ENCODE results near the gene FBLL1. TPM values are rescaled to one million over a fixed set of nuclear protein-coding genes. Genes with fewer than 3 reads are reported as not detected.
"Not testable (repeated sequence)": the region's sequence is repeated elsewhere in the genome, so short reads cannot be mapped to it uniquely, and the experiment has no call there.

FBLL1 gene
- total RNA-seq, 2 experiments from 2014 or later: 0.21 TPM; not detected in 1

DNA sequence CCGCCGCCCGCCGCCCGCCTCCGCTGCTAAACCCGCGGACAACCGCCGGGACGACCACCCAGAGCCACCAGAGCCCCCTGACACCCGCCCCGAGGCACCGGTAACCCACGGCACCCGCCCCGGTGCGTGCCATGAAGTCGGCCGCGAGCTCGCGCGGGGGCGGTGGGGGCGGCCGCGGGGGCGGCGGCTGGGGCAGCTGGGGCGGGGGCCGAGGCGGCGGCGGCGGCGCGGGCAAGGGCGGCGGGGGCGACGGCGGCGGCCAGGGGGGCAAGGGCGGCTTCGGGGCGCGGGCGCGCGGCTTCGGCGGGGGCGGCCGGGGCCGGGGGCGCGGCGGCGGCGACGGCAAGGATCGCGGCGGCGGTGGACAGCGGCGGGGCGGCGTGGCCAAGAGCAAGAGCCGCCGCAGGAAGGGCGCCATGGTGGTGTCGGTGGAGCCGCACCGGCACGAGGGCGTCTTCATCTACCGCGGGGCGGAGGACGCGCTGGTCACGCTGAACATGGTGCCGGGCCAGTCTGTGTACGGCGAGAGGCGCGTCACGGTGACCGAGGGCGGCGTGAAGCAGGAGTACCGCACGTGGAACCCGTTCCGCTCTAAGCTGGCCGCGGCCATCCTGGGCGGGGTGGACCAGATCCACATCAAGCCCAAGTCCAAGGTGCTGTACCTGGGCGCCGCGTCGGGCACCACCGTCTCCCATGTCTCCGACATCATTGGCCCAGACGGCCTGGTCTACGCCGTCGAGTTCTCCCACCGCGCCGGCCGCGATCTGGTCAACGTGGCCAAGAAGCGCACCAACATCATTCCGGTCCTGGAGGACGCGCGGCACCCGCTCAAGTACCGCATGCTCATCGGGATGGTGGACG, 499 bp downstream of the FBLL1 start:
- intact Hi-C loops (cut with micrococcal nuclease): loop anchor here (2.0 kb wide), 1 partner anchor 49 kb away; the partner anchor contains the start of gene PANK3
- Mint-ChIP-seq H3K27ac (no peak overlapping the region), H3K9me3 (no peaks in the 10 kb centered on the region), H3K4me1 (ENCODE audit: low read depth) (peaks cover 12% of the 10 kb centered on the region), H3K4me3 (peak overlapping the region; percentile 57), H3K36me3 (ENCODE audit: low read depth) (peaks cover 9% of the 10 kb centered on the region), H3K27me3 (ENCODE audit: low read depth) (peaks cover 42% of the 10 kb centered on the region)
- CTCF ChIA-PET: no interaction called here
- no peak for DNase-seq

DNA sequence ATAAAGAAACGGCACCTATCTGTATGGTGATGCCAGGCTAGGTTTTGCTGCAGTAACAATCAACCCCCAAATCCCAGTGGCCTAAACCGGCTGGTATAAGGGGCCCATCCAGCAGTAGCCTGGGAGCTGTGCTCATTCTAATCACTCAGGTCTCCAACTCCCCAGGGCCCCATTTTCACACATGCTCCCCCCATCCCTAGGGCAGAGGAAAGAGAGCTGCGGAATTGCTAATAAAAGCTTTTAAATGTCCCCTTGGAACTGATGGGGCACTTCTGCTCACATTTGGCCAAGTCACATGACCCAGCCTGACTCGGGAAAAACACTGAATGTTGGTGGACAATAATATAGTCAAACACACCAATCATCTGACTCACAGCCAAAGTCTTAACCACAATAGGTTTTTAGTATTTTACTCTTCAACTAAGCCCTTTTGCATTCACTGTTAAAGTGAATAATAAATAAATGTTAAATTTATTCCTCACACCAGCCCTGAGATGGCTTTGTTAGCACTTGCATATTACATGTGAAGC, 1.6 kb downstream of the FBLL1 start:
- Mint-ChIP-seq H3K4me3 (peak overlapping the region; percentile 31), H3K27me3 (ENCODE audit: low read depth) (peaks cover 43% of the 10 kb centered on the region), H3K4me1 (ENCODE audit: low read depth) (peaks cover 12% of the 10 kb centered on the region), H3K27ac (no peak overlapping the region), H3K9me3 (no peaks in the 10 kb centered on the region), H3K36me3 (ENCODE audit: low read depth) (peaks cover 5% of the 10 kb centered on the region)
- no peak for DNase-seq
- CTCF ChIA-PET: no interaction called here
- intact Hi-C loops (cut with micrococcal nuclease): no loop called here

- no peak overlapping the region for H3K4me3 Mint-ChIP-seq
- peaks cover 5% of the 10 kb centered on the region for H3K36me3 Mint-ChIP-seq (ENCODE audit: low read depth)
- H3K9me3 Mint-ChIP-seq: no peaks in the 10 kb centered on the region
- H3K27me3 Mint-ChIP-seq (ENCODE audit: low read depth): peaks cover 43% of the 10 kb centered on the region
- H3K27ac Mint-ChIP-seq: no peak overlapping the region
- peaks cover 12% of the 10 kb centered on the region for H3K4me1 Mint-ChIP-seq (ENCODE audit: low read depth)
- DNase-seq: no peak
- CTCF ChIA-PET: no interaction called here
- intact Hi-C loops (cut with micrococcal nuclease): no loop called here
Measured at GRCh38 chr5:168531191-168531590, 2.1 kb downstream of the FBLL1 start.

DNA sequence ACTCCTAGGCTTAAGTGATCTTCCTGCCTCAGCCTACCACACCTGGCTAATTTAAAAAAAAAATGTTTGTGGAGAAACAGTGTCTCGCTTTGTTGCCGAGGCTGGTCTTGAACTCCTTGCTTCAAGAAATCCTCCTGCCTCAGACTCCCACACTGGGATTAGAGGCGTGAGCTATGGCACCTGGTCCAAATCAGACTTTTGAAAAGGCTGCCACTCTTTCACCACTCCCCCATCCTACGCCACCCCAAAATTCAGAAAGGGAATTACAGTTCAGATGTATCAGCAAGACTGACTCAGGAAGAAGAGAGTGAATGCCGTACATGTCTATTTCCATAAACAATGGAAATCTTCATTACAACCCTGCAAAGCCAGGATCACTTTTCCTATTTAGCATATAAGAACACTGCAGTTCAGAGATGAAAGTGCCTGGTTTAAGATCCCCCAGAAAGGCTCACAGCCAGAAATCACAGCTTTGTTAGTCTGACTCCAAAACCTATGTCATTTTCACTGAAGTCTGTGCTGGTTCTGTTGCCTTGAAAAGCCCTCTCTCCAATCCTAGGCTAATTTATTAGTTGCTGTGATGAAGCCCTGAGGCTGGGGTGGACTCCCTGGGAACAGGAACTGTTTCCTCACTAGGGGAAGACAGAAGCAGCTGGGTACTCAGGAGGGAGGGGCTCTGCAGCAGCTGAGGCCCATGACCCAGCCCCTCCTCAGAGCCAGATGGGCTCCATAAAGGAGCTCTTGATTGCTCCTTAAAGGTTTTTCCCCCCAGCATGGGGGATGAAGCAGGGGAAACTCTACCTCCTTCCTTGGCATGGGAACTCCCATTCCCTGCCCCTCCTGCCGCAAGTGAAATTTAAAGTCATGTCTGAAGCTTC, 3.1 kb downstream of the FBLL1 start:
- Mint-ChIP-seq H3K36me3 (ENCODE audit: low read depth) (peaks cover 5% of the 10 kb centered on the region), H3K4me1 (ENCODE audit: low read depth) (peaks cover 12% of the 10 kb centered on the region), H3K9me3 (no peaks in the 10 kb centered on the region), H3K4me3 (no peak overlapping the region), H3K27me3 (ENCODE audit: low read depth) (peaks cover 43% of the 10 kb centered on the region), H3K27ac (no peak overlapping the region)
- no peak for DNase-seq
- intact Hi-C loops (cut with micrococcal nuclease): no loop called here
- CTCF ChIA-PET: interaction anchor here (1.1 kb wide), 1 partner anchor 25 kb away, joined by 3 read pairs; no protein-coding TSS in a partner anchor

DNA sequence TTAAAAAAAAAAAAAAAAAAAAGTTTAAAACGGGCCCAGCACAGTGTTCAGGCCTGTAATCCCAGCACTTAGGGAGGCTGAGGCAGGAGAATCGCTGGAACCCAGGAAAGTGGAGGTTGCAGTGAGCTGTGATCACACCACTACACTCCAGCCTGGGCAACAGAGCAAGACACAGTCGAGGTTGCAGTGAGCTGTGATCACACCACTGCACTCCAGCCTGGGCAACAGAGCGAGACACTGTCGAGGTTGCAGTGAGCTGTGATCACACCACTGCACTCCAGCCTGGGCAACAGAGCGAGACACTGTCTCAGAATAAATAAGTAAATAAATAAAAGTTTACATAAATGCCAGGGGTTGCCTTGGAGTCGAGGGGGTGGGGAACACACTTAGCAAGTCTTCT, 5.2 kb downstream of the FBLL1 start:
- H3K36me3 Mint-ChIP-seq (ENCODE audit: low read depth); CTCF ChIA-PET; H3K9me3 Mint-ChIP-seq; intact Hi-C loops (cut with micrococcal nuclease); H3K4me3 Mint-ChIP-seq; DNase-seq; H3K4me1 Mint-ChIP-seq (ENCODE audit: low read depth); H3K27ac Mint-ChIP-seq: not testable (repeated sequence)
- H3K27me3 Mint-ChIP-seq (ENCODE audit: low read depth): peaks cover 34% of the 10 kb centered on the region

DNA sequence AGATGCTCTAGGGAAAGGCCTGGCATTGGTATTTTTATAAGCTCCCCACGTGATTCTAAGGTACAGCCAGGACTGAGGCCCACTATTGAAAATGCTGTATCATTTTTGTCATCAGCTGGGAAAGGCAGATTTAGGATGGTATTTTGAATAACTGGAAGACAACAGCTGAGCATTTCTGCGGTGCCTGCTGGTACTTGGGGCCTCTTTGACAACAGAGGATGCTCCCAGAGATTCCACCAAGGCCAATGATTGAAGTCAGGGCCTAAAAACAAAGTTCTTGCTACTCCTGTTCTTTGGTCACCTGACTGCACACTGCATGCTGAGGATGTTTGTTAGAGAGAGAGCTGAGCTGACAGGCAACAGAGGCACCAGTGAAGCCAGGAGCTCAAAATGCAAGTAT, 8.1 kb downstream of the FBLL1 start:
- Mint-ChIP-seq H3K4me3 (no peak overlapping the region), H3K27me3 (ENCODE audit: low read depth) (peaks cover 14% of the 10 kb centered on the region), H3K4me1 (ENCODE audit: low read depth) (no peaks in the 10 kb centered on the region), H3K27ac (no peak overlapping the region), H3K9me3 (peaks cover 2% of the 10 kb centered on the region), H3K36me3 (ENCODE audit: low read depth) (no peaks in the 10 kb centered on the region)
- CTCF ChIA-PET: no interaction called here
- DNase-seq: no peak
- intact Hi-C loops (cut with micrococcal nuclease): no loop called here

- CTCF ChIA-PET: no interaction called here
- no peak overlapping the region for H3K4me3 Mint-ChIP-seq
- no peak for DNase-seq
- H3K27ac Mint-ChIP-seq: no peak overlapping the region
- peaks cover 6% of the 10 kb centered on the region for H3K9me3 Mint-ChIP-seq
- H3K4me1 Mint-ChIP-seq (ENCODE audit: low read depth): peaks cover 2% of the 10 kb centered on the region
- H3K27me3 Mint-ChIP-seq (ENCODE audit: low read depth): no peaks in the 10 kb centered on the region
- peaks cover 41% of the 10 kb centered on the region for H3K36me3 Mint-ChIP-seq (ENCODE audit: low read depth)
- intact Hi-C loops (cut with micrococcal nuclease): no loop called here
Measured at GRCh38 chr5:168549554-168549953, 20.4 kb downstream of the FBLL1 start.

DNA sequence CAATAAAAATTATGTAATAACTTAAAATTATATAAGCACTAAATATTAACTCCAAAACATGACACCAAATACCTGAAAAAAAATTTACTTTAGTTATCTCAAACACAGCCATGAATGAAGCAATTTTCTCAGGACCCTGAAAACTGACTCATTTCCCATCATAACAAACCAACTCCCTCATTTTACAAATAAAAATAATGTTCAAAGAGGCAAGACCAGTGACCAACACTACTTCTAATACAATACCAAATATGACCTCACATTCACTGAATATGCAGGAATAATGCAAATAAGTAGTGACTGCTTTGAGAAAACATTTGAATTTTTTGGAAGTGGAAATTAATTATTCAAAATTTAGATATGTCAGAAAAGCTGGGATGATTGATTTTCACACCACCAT, 21.6 kb downstream of the FBLL1 start:
- Mint-ChIP-seq H3K9me3 (peaks cover 2% of the 10 kb centered on the region), H3K27ac (no peak overlapping the region), H3K4me1 (ENCODE audit: low read depth) (peaks cover 2% of the 10 kb centered on the region), H3K4me3 (no peak overlapping the region), H3K27me3 (ENCODE audit: low read depth) (no peaks in the 10 kb centered on the region), H3K36me3 (ENCODE audit: low read depth) (peaks cover 47% of the 10 kb centered on the region)
- no peak for DNase-seq
- CTCF ChIA-PET: no interaction called here
- intact Hi-C loops (cut with micrococcal nuclease): no loop called here

DNA sequence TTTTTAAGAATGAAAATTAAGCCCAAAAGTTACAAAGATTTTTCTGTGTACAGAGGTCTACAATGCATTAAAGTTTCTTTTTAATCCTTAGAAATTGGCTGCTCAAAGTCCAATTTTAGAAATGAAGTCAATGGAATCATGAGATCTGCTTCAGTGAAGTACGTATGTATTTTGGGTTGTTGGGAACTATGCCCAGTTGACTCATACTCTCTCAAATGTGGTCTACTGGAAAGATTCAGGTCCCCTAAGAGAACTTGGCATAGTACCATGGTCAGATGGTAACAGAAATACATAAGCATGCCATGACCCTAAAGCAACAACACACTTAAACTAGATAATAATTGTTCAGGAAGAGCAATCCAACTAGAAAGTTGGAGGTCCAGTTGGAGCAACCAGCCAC, 23.0 kb downstream of the FBLL1 start:
- H3K9me3 Mint-ChIP-seq: no peaks in the 10 kb centered on the region
- H3K4me3 Mint-ChIP-seq: no peak overlapping the region
- H3K4me1 Mint-ChIP-seq (ENCODE audit: low read depth): peaks cover 2% of the 10 kb centered on the region
- CTCF ChIA-PET: interaction anchor here (0.9 kb wide), 1 partner anchor 66 kb away, joined by 3 read pairs; the partner anchor contains the start of gene RARS1
- DNase-seq: no peak
- H3K27ac Mint-ChIP-seq: no peak overlapping the region
- peaks cover 55% of the 10 kb centered on the region for H3K36me3 Mint-ChIP-seq (ENCODE audit: low read depth)
- intact Hi-C loops (cut with micrococcal nuclease): no loop called here
- no peaks in the 10 kb centered on the region for H3K27me3 Mint-ChIP-seq (ENCODE audit: low read depth)

GRCh38 chr5:168553377-168554130, 24.4 kb downstream of the FBLL1 start:
- no peak overlapping the region for H3K4me3 Mint-ChIP-seq
- DNase-seq: no peak
- H3K27ac Mint-ChIP-seq: no peak overlapping the region
- no peaks in the 10 kb centered on the region for H3K27me3 Mint-ChIP-seq (ENCODE audit: low read depth)
- CTCF ChIA-PET: no interaction called here
- peaks cover 54% of the 10 kb centered on the region for H3K36me3 Mint-ChIP-seq (ENCODE audit: low read depth)
- peaks cover 2% of the 10 kb centered on the region for H3K4me1 Mint-ChIP-seq (ENCODE audit: low read depth)
- no peaks in the 10 kb centered on the region for H3K9me3 Mint-ChIP-seq
- intact Hi-C loops (cut with micrococcal nuclease): no loop called here

- Mint-ChIP-seq H3K4me1 (ENCODE audit: low read depth) (peaks cover 2% of the 10 kb centered on the region), H3K4me3 (no peak overlapping the region), H3K27ac (no peak overlapping the region), H3K36me3 (ENCODE audit: low read depth) (peaks cover 62% of the 10 kb centered on the region), H3K9me3 (no peaks in the 10 kb centered on the region), H3K27me3 (ENCODE audit: low read depth) (no peaks in the 10 kb centered on the region)
- intact Hi-C loops (cut with micrococcal nuclease): no loop called here
- CTCF ChIA-PET: interaction anchor here (0.7 kb wide), 1 partner anchor 25 kb away, joined by 3 read pairs; no protein-coding TSS in a partner anchor
- DNase-seq: no peak
Measured at GRCh38 chr5:168557389-168557788, 28.3 kb downstream of the FBLL1 start.

GRCh38 chr5:168562279-168562678, 33.2 kb downstream of the FBLL1 start:
- no peaks in the 10 kb centered on the region for H3K4me1 Mint-ChIP-seq (ENCODE audit: low read depth)
- peaks cover 42% of the 10 kb centered on the region for H3K36me3 Mint-ChIP-seq (ENCODE audit: low read depth)
- no peak overlapping the region for H3K27ac Mint-ChIP-seq
- CTCF ChIA-PET: no interaction called here
- H3K9me3 Mint-ChIP-seq: no peaks in the 10 kb centered on the region
- no peaks in the 10 kb centered on the region for H3K27me3 Mint-ChIP-seq (ENCODE audit: low read depth)
- intact Hi-C loops (cut with micrococcal nuclease): no loop called here
- no peak for DNase-seq
- H3K4me3 Mint-ChIP-seq: no peak overlapping the region
